Measurements from ENCODE around the gene KCNH5.
"Not testable (repeated sequence)": the region's sequence is repeated elsewhere in the genome, so short reads cannot be mapped to it uniquely, and the experiment has no call there.

KCNH5 gene

DNA sequence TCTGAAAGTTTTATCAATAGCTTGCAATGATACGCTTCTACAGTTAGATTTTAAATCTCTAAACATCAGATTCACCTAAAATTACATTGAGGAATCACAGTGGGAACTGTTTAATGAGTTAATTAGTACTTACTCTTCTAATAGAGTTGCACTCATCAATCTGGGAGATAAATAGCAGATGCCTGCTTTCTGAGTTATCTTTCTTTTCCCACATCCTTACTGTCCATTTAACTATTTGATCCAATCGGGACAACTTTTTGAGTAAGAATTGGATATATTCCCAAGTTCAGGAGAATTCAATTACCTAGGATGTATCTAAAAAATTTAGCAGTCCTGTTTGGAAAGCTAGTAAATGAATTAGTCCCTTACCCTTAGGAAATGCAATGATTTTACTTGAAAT, 162.3 kb downstream of the KCNH5 start:
- DNase-seq: no peak

DNA sequence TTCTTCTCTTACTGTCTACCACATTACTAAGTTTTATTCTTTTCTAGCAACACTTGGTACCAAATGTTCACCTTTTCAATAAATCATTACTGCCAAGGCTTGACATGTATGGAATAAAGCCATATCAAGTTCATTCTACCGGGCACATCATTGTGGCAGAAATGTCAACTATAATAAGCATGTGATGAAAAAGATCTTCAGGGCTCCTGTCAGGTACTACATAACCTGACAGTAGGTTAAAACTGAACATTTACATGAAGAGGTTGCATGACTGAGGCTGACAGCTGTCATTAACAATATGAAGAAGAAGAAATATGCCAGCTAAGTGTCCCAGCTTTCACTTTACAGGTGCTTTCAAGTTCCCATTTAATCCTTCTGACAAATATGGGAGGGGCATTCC, 178.9 kb downstream of the KCNH5 start:
- no peak for DNase-seq

DNA sequence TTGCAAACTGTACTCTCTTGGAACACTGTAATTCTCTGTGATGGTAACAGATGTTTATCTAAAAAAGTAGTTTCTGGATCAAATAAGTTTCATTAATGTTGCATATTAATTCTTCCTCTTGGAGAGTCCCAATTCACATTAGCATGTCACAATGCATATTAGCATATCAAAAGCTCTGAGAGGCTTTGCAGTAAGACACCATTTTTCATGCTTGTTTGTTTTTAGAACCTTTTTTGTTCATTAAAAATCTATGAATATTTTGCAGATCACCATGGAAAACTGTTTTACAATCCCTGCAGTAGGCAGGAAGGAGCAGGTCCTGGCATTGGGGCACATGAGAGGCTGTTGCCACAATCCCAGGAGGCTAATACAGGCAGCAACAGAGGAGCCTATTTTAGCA, 180.7 kb downstream of the KCNH5 start:
- no peak for DNase-seq

DNA sequence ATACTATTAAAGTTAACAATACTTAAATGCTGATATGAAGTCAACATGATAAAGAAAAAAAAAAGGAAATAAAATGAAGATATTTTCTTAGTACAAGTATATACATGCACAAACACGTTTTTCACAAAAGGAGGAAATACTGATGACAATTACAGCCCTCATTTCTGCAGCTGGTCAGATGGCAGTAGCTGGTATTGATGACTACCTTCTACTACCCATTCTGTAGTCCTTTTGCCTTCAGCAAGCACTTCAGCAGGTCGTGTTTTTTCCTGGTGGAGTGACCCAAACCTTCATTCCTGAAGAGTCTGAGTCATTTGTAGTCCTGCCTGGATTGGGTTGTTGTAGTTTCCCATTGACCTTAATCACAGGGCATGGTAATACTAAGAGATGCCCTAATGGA, 187.2 kb downstream of the KCNH5 start:
- DNase-seq: not testable (repeated sequence)

DNA sequence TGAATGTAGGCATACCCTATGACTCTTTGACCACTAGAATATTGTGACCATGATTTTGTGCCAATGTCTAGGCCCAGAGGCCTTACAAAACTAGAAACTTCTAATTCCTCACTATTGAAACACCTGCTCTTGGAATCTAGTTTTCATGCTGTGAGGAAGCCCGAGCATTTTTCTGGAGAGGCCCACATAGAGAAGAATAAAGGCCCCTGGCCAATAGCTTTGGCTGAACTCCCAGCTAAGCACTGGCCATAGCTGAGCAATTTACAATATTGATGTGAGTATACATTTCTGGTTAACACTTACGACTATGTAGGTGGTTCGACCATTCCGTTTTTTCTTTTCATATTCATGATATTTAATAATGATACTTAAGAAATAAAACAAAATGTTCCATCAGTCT, 190.3 kb downstream of the KCNH5 start:
- DNase-seq: no peak

DNA sequence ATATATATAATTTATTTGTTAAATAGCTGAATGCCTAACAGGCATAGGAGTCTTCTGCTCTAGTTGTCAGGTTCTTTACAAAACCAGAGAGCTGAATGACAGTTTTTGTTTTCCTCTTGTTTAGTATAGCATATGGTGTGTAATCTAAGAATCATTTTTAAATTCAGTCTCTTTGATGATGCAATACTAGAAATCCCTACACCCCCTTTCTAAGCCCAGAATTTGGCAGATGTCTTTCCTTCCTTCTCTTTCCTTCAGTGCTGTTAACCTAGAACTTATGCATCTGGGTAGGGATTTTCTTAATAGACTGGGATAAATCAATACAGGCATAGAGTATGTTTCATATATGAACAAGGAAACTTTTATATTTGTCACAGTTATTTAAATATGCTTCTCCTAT, 198.1 kb downstream of the KCNH5 start:
- DNase-seq: no peak

DNA sequence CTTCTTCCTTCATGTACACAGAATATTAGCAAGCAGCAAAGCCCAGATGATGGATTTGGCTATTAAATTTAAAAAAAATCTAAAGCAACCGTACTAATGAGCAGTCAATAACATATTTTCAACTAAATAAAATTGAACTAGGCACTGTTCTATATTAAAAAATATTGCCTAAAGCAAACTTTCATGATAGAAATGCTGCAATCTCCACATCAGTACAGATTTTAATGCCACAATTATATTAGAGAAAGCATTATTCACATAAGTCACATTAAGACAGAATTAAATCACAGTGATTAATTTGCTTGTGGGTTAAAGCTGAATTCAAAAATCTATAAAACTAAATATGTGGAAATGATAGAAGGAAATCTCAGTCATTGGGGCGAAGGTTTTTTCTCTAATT, 200.7 kb downstream of the KCNH5 start:
- DNase-seq: no peak

DNA sequence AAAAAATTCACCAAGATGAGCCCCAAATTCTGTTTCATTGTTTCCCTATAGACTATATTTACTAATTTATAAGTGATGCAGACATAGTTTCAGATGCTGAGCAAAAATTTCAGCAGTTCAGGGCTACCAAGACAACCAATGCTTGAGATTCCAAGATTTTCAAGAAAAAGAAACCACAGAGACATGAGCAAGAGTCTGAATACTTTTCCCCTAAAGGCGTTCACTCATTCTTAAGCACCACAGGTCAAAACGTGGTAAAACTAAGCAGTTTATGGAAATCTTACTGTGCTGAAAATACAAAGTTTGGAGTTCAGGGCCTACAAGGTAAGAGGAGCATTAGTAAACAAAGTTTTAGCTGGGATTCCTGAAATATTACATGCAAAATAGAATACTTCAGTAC, 221.2 kb downstream of the KCNH5 start:
- DNase-seq: no peak

DNA sequence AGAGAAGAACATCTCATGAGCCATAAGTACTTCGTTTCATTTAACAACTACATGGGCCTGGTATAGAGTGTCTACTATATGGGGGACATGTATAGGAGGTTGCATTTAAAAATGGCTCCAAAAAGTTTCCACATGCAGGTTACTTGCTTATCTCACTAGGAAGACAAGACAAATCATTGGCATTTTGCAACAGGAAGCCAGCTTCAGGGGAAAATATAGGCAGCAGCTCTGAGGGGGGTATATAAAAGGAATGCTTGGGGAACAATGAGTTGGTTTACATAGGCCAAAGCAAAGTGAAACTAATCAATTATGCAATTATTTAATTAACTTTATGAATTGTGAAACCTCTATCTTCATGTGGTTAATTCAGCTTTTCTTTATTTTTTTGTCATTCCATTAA, 225.3 kb downstream of the KCNH5 start:
- no peak for DNase-seq

DNA sequence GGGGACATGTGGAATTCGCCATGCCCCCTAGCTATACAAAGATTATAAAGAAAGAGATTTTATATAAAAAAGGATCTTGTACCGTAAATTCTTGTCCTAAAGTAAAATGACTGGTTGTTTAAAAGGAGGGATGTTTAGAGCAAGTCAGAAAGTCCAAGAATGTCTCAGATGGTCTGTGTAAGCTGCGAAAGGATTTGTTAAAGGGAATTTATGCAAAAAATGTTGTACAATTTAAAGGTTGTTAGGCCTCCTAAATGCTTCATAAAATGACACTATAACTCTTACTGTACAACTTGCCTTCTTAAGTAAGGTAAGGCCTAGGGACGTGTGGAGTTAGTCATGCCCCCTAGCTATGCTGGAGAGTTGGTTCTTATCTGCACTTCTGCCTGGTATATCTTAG, 237.6 kb downstream of the KCNH5 start:
- no peak for DNase-seq

DNA sequence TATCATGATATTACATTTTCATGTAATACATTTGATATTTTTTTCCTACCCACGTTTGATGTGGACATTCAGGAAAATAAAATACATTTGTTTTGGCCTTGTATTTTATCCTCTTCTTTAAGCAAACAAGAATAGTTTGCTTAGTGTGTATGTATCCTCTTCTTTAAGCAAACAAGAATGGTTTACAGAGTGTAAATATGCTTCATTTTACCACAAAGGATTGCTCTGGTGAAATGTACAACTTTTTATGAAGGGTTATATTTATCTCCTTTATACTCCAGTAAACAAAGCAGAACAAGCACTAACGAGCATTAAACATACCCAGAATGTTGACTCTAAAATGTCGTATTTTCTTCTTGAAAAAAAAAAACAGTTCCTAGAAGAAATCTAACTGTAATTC, 244.7 kb downstream of the KCNH5 start:
- DNase-seq: no peak

DNA sequence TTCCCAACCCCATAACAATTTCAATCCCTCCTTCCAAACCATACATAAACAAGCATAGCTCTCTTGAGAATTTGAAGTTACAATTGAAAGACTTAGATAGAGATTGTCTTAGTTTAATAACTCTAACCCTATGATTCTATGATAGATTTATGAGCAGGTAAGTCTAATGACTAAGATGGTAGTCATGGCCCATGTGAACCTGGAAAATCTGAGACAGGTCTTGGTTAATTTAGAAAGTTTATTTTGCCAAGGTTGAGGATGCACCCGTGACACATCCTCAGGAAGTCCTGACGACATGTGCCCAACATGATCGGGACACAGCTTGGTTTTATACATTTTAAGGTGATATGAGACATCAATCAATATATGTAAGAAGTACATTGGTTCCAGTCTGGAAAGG, 248.8 kb downstream of the KCNH5 start:
- DNase-seq: no peak

DNA sequence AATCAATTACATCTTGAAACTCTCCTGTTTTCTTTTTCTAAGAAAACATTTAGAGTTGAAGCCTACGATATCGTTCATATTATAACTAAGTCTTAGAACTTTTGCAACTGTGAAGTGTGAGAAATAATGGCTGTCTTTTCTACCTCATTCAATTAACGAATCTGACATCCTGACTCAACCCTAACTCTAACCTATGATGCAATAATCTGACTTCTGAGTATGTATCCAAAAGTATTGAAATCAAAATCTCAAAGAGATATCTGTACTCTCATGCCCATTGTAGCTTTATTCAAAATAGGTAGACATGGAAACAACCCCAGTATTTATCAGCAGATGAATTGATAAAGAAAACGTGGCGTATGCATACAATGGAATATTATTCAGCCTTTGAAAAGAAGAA, 252.7 kb downstream of the KCNH5 start:
- no peak for DNase-seq

DNA sequence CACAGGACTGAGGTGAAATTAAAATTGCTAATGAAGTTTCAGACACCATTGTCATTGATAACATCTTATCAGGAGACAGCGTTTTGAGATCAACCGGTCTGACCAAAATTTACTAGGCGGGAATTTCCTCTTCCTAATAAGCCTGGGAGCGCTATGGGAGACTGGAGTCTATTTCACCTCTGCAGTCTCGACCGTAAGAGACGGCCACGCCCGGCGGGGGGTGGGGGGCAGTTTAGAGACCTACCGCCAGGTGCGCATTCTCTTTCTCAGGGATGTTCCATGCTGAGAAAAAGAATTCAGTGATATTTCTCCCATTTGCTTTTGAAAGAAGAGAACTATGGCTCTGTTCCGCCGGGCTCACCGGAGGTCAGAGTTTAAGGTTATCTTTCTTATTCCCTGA, 263.9 kb downstream of the KCNH5 start:
- not testable (repeated sequence) for DNase-seq

DNA sequence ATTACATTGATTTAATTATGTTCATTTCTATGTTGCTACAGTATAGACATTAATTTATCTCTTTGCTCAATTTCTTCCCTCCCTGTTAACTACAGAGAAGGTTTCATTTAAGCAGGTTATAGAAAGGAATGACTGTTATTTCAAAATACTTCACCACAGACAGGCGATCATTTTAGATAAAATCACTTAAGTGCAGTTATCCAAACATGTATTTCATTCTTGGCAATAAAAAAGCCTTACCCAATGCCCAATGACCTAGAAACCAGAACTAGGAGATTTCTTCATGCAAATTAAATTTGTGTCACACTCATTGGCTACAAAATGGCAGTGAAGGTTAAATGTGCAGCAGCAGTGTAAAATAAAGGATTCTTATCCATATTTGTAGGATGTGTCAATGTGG, 266.4 kb downstream of the KCNH5 start:
- DNase-seq: no peak

DNA sequence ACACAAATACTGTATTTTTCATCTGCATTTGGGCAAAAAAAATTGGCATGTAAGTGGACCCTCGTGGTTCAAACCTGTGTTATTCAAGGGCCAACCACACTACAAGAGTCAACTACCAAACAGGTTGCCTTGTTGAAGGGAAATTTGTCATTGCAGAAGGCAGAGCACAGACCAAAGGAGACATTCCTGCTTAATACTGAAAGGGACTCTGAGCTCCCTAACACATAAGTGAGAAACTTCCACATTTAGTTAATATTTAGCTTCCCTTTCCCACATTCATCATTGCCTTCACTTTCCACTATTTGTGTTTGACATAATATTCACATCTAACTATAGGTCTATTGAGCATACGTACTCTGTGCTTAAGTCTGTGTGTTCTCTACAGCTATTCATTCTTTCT, 266.9 kb downstream of the KCNH5 start:
- DNase-seq: no peak

DNA sequence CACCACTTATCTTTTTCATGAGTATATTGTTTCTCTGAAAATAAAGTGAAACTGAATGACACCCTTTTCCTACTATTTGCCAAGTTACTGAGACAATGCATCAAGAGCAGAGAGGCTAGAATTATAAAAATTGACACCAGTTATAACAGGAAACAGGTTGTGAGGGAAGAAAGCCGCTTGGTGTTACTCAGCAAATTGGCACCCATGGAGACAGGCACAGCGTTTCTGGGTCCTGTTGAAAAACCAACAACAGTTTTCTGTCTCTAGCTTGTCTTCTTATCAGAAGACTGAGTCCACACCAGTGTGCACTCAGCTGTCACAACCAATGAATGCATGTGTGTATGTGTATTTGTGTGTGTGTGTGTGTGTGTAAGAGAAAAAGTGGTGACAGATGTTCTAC, 267.7 kb downstream of the KCNH5 start:
- DNase-seq: no peak

DNA sequence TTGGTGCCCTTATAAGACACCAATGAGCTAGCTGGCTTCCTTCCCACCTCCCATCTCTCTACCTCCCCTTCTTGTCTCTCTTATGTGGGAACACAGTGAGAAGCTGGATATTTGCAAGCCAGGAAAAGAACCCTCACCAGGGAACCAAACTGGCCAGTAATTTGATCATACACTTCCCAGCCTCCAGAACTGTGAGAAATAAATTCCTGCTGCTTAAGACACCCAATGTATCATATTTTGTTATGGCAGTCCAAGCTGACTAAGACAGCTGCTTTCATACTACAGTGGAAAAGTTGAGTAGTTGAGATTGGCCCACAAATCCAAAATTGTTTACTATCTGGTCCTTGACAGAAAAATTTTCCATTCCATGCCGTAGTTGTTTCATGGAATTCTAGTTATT, 269.0 kb downstream of the KCNH5 start:
- no peak for DNase-seq

DNA sequence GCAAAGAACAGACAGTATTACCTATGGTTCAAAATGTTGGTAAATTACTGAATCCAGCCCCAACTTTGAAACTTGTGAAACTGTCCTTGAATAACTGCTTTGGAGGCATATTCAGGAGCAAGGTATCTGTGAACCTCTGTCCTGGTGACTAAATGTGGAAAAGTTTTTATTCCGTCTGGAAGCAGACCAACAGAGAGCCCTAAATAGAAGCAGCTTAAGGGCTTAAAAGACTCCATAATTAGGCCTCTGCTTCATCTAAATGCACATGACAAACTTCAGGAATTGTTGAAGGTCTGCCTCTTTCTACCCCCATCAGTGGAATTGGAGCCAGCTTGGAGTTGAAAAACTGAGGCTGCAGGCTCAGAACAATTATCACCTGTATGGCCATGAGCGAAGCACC, 276.5 kb downstream of the KCNH5 start:
- no peak for DNase-seq

DNA sequence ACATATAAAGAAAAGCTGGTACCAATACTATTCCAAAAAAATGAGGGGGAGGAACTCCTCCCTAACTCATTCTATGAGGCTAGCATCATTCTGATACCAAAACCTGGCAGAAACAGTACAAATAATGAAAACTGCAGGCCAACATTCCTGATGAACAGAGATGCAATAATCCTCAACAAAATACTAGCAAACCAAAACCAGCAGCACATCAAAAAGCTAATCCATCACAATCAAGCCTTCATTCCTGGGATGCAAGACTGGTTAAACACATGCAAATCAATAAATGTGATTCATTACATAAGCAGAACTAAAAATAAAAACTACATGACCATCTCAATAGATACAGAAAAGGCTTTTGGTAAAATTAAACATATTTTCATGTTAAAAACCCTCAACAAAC, 281.3 kb downstream of the KCNH5 start:
- DNase-seq: no peak

DNA sequence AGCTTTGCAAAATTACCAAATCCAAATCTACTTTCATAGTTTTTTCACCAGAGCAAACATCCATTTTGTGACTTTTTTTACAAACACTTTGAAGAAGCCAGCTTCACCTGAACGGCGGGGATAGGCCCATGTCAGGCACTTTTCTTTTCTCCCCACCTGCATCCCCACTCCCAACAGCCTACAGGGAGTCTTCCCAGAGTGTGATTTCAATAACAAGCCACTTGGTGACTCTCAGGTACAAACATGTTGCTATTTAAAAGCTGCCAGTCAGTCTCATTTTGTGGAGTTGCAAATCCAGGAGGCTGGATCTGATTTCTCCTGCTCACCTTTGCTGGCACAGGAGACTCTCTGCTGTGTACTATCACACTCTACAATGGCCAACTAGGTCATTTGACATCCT, 285.5 kb downstream of the KCNH5 start:
- DNase-seq: no peak

DNA sequence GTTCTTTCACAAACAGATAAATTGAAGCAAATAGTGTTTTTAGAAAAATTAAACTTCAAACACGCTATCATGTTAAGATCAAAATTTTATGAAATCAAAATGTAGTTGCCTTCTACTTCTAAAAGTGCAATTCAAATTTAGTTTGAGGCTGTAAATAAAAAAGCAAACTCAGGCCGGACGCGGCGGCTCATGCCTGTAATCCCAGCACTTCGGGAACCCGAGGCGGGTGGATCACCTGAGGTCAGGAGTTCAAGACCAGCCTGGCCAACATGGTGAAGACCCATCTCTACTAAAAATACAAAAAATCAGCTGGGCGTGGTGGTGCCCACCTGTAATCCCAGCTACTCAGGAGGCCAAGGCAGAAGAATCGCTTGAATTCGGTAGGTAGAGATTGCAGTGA, 298.4 kb downstream of the KCNH5 start:
- not testable (repeated sequence) for DNase-seq

DNA sequence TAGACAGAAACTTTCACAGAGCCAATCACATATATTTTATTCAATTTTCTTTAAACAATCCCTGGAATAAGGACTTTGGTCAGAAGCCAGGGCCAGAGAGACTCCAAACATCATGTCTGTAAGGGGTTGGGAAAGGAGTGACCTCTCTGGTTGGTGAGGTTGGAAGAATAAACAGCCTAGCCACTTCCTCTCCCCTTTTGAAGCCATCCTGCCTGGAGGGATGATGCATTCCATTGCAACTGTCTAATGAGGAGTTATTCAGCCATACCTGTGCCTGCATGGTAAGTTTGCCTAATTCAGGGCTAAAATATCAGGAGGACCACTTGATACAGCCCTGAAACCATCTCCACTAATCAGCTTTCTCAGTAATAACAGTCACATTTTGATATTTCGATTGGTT, 299.8 kb downstream of the KCNH5 start:
- DNase-seq: no peak

DNA sequence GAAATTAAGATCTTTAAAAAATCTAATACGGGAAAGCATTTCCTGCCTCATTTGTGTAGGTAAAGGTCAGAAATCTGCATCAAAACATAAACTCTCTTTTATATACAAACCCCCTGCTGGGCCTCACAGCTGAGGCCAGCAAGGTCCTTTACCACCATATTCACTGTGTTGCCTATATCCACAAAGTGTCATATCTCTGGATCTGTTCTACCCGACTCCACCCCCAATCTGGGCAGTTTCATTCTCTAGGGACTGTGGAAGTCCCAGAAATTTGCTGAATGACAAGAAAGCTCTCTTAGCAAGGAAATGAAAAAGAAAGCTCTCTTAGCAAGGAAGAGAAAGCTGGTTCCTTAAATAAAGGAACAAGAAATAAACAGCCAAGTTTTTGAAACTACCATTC, 301.7 kb downstream of the KCNH5 start:
- DNase-seq: no peak

DNA sequence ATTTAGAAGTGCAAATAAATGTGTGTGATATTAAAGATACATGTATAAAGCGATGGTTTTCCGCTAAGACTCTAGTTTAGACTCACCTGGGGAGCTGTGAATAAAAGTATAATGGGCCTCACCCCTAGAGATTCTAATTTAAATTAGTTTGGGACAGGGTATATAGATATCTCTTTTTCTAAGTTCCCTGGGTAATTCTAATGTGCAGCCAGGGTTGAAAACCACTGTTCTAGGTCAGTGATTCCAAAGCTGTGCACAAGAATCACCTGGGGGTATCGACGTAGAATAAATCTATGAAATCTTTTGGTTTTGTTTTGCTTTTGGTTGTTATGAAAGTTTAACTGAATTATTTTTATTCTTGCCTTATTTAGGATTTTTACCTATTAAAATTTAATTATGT, 302.1 kb downstream of the KCNH5 start:
- no peak for DNase-seq

DNA sequence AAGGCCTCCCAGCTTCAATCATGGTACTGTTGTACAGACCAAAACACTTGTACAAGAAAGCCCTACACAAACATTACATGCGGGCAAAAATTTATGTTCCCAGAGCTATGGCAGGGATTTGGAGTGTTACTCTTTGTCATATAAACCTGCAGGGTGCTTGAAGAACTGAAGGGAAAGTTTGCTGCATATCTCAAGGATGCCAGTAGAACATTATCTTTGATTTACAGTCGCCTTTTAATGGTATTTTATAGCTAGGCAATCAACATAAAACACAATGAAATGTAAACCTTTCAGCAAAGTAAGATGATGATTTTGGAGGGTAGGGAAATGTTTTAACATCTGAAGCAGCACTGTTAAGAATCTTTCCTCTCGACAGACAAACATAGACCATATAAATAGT, 305.6 kb downstream of the KCNH5 start:
- DNase-seq: no peak
